ENCODE measurements around the gene CPLX1. TPM values are rescaled to one million over a fixed set of nuclear protein-coding genes. Genes with fewer than 3 reads are reported as not detected.

CPLX1 gene
- polyA plus RNA-seq, 1 donor (not counting 4 experiments of a cell fraction or from before 2014, with no cell fraction given) = 0.04 TPM

- Histone ChIP-seq H3K9me1 (ENCODE audit: control insufficient read depth, extremely low read depth, insufficient read depth, low read length) (no peaks in the 10 kb centered on the region), H3K9me3 (ENCODE audit: control insufficient read depth, low read depth, low read length) (no peaks in the 10 kb centered on the region), H3K27me3 (ENCODE audit: control insufficient read depth, extremely low read depth, insufficient read depth, low read length) (no peaks in the 10 kb centered on the region), H3K36me3 (ENCODE audit: control insufficient read depth in 2 of 2, extremely low read depth in 1 of 2, insufficient read depth in 2 of 2, low read length in 2 of 2) (peaks cover 10 to 20% of the 10 kb centered on the region in 2 experiments), H2AFZ (ENCODE audit: control insufficient read depth, low read length) (no peak overlapping the region), H4K20me1 (ENCODE audit: control insufficient read depth, extremely low read depth, insufficient read depth, low read length) (no peaks in the 10 kb centered on the region), H3K79me2 (ENCODE audit: control insufficient read depth, insufficient read depth, low read length) (no peaks in the 10 kb centered on the region), H3K4me2 (ENCODE audit: control insufficient read depth, extremely low read depth, insufficient read depth, low read depth, low read length) (no peak overlapping the region), H3K4me3 (ENCODE audit: control insufficient read depth in 2 of 3, extremely low read depth in 1 of 3, insufficient read depth in 2 of 3, low read depth in 1 of 3, low read length in 3 of 3) (no peak overlapping the region), H3K4me1 (ENCODE audit: control insufficient read depth, extremely low read depth, insufficient read depth, low read length) (no peaks in the 10 kb centered on the region), H3K27ac (ENCODE audit: control insufficient read depth, insufficient read depth, low read length) (no peak overlapping the region), H3K9ac (ENCODE audit: control insufficient read depth, extremely low read depth, insufficient read depth, low read length) (no peak overlapping the region)
- dilution Hi-C loops (cut with MboI; ENCODE audit: extremely low pct_ligation_motif_present, low sequenced_read_pairs) = no loop called here
- DNase-seq (ENCODE audit: low read depth, low spot score) (no peak), FAIRE-seq (no peak)
- no peak for TF ChIP-seq CTCF (optimal IDR thresholded peaks at IDR 0.05 in 1 of 3, IDR thresholded peaks at IDR 0.05 in 1 of 3, conservative IDR thresholded peaks at IDR 0.05 in 1 of 3; ENCODE audit: extremely low read depth in 1 of 3, insufficient read depth in 2 of 3, low read length in 3 of 3)
- TF ChIP-seq EZH2 (IDR thresholded peaks at IDR 0.05; ENCODE audit: low read length) = no peak
These were observed 23.0 kb upstream of the CPLX1 start for GRCh38 chr4:848803-849477.

GRCh38 chr4:848307-848691 is 22.4 kb upstream of the CPLX1 start:
- no peaks in the 10 kb centered on the region for H3K9me1 ChIP-seq (ENCODE audit: control insufficient read depth, extremely low read depth, insufficient read depth, low read length)
- no peak overlapping the region for H3K4me2 ChIP-seq (ENCODE audit: control insufficient read depth, extremely low read depth, insufficient read depth, low read depth, low read length)
- DNase-seq (ENCODE audit: low read depth, low spot score) (no peak), FAIRE-seq (no peak)
- dilution Hi-C loops (cut with MboI; ENCODE audit: extremely low pct_ligation_motif_present, low sequenced_read_pairs) = no loop called here
- no peak overlapping the region for H3K4me3 ChIP-seq (ENCODE audit: control insufficient read depth in 2 of 3, extremely low read depth in 1 of 3, insufficient read depth in 2 of 3, low read depth in 1 of 3, low read length in 3 of 3)
- no peak overlapping the region for H3K27ac ChIP-seq (ENCODE audit: control insufficient read depth, insufficient read depth, low read length)
- H3K9ac ChIP-seq (ENCODE audit: control insufficient read depth, extremely low read depth, insufficient read depth, low read length) = no peak overlapping the region
- TF ChIP-seq EZH2 (IDR thresholded peaks at IDR 0.05; ENCODE audit: low read length) = no peak
- no peak for TF ChIP-seq CTCF (optimal IDR thresholded peaks at IDR 0.05 in 1 of 3, IDR thresholded peaks at IDR 0.05 in 1 of 3, conservative IDR thresholded peaks at IDR 0.05 in 1 of 3; ENCODE audit: extremely low read depth in 1 of 3, insufficient read depth in 2 of 3, low read length in 3 of 3)
- H3K4me1 ChIP-seq (ENCODE audit: control insufficient read depth, extremely low read depth, insufficient read depth, low read length) = no peaks in the 10 kb centered on the region
- no peaks in the 10 kb centered on the region for H3K9me3 ChIP-seq (ENCODE audit: control insufficient read depth, low read depth, low read length)
- peaks cover 11 to 20% of the 10 kb centered on the region in 2 experiments for H3K36me3 ChIP-seq (ENCODE audit: control insufficient read depth in 2 of 2, extremely low read depth in 1 of 2, insufficient read depth in 2 of 2, low read length in 2 of 2)
- no peaks in the 10 kb centered on the region for H4K20me1 ChIP-seq (ENCODE audit: control insufficient read depth, extremely low read depth, insufficient read depth, low read length)
- no peaks in the 10 kb centered on the region for H3K27me3 ChIP-seq (ENCODE audit: control insufficient read depth, extremely low read depth, insufficient read depth, low read length)
- no peak overlapping the region for H2AFZ ChIP-seq (ENCODE audit: control insufficient read depth, low read length)
- no peaks in the 10 kb centered on the region for H3K79me2 ChIP-seq (ENCODE audit: control insufficient read depth, insufficient read depth, low read length)

Measured in keratinocyte (primary cell).